Liver (tissue), 9 donors: Measurements from ENCODE around the gene LRRC27. TPM values are rescaled to one million over a fixed set of nuclear protein-coding genes. Genes with fewer than 3 reads are reported as not detected.

Experiments used
- DNase-seq: peaks from one replicate; pipeline ENCODE4 v3.0.0-alpha.2; 2017; ENCODE audit warnings: low spot score
- H3K27ac ChIP-seq, 2 donors: one replicate each; pipeline ENCODE4 v1.7.0; 2013; ENCODE audit warnings: inconsistent platforms in 2 of 2, low read length in 2 of 2, control low read depth in 1 of 2, low read depth in 1 of 2, mild to moderate bottlenecking in 1 of 2
- H3K27me3 ChIP-seq, 4 donors: one replicate each; pipeline versions ENCODE4 v1.6.1 to v1.7.0; 2013; ENCODE audit warnings: low read length in 3 of 4, inconsistent platforms in 1 of 4, mild to moderate bottlenecking in 1 of 4, moderate library complexity in 1 of 4; ENCODE audit not compliant: control insufficient read depth in 4 of 4, insufficient read depth in 4 of 4
- H3K36me3 ChIP-seq, 4 donors: one replicate each; pipeline versions ENCODE4 v1.6.1 to v1.7.0; 2013; ENCODE audit warnings: low read length in 3 of 4, mild to moderate bottlenecking in 3 of 4, low read depth in 1 of 4, moderate library complexity in 1 of 4; ENCODE audit not compliant: control insufficient read depth in 4 of 4, insufficient read depth in 3 of 4
- H3K4me1 ChIP-seq, 4 donors: one replicate each; pipeline versions ENCODE4 v1.6.1 to v1.7.0; 2013; ENCODE audit warnings: low read length in 3 of 4, mild to moderate bottlenecking in 3 of 4, moderate library complexity in 1 of 4; ENCODE audit not compliant: control insufficient read depth in 4 of 4, insufficient read depth in 4 of 4
- H3K4me3 ChIP-seq, 3 donors: one replicate each; pipeline versions ENCODE4 v1.6.1 to v1.7.0; 2013; ENCODE audit warnings: low read length in 3 of 3, control low read depth in 1 of 3, low read depth in 1 of 3, mild to moderate bottlenecking in 1 of 3
- H3K9ac ChIP-seq, 2 donors: one replicate each; pipeline ENCODE4 v1.7.0; 2013; ENCODE audit warnings: low read length in 2 of 2, mild to moderate bottlenecking in 2 of 2, moderate library complexity in 2 of 2, control low read depth in 1 of 2, low read depth in 1 of 2
- H3K9me3 ChIP-seq, 4 donors: one replicate each; pipeline versions ENCODE4 v1.6.1 to v1.7.0; 2013; ENCODE audit warnings: low read length in 3 of 4; ENCODE audit not compliant: control insufficient read depth in 4 of 4
- EGR1 ChIP-seq, 2 donors: IDR thresholded peaks; 2 replicates each; pipeline ENCODE4 v1.6.1; 2016 to 2018; ENCODE audit warnings: antibody characterized with exemption in 2 of 2, low read depth in 2 of 2
- FOXA1 ChIP-seq: IDR thresholded peaks from 2 replicates; pipeline ENCODE4 v1.6.1; 2016; ENCODE audit warnings: antibody characterized with exemption
- FOXA2 ChIP-seq: IDR thresholded peaks from 2 replicates; pipeline ENCODE4 v1.6.1; 2016; ENCODE audit warnings: antibody characterized with exemption
- GABPA ChIP-seq, 2 donors: IDR thresholded peaks in 1 of 2; conservative IDR thresholded peaks in 1 of 2; 2 replicates each; pipeline ENCODE4 v1.6.1; 2016; ENCODE audit warnings: antibody characterized with exemption in 2 of 2, mild to moderate bottlenecking in 1 of 2, moderate library complexity in 1 of 2
- HNF4A ChIP-seq, 2 donors: conservative IDR thresholded peaks; 2 replicates each; pipeline ENCODE4 v1.6.1; 2016; ENCODE audit warnings: antibody characterized with exemption in 2 of 2, mild to moderate bottlenecking in 2 of 2
- HNF4G ChIP-seq: IDR thresholded peaks from 2 replicates; pipeline ENCODE4 v1.6.1; 2016; ENCODE audit warnings: antibody characterized with exemption
- JUND ChIP-seq, 2 donors: IDR thresholded peaks; 2 replicates each; pipeline ENCODE4 v1.6.1; 2016; ENCODE audit warnings: antibody characterized with exemption in 2 of 2
- NR2F2 ChIP-seq: IDR thresholded peaks from 2 replicates; pipeline ENCODE4 v1.6.1; 2016; ENCODE audit warnings: antibody characterized with exemption
- RAD21 ChIP-seq, 2 donors: IDR thresholded peaks; 2 replicates each; pipeline ENCODE4 v1.6.1; 2016; ENCODE audit warnings: antibody characterized with exemption in 2 of 2, mild to moderate bottlenecking in 2 of 2
- RXRA ChIP-seq, 2 donors: IDR thresholded peaks; 2 replicates each; pipeline ENCODE4 v1.6.1; 2017 to 2018; ENCODE audit warnings: antibody characterized with exemption in 2 of 2, mild to moderate bottlenecking in 1 of 2
- SP1 ChIP-seq: IDR thresholded peaks from 2 replicates; pipeline ENCODE4 v1.6.1; 2018; ENCODE audit warnings: antibody characterized with exemption, mild to moderate bottlenecking
- TAF1 ChIP-seq: conservative IDR thresholded peaks from 2 replicates; pipeline ENCODE4 v1.6.1; 2016; ENCODE audit warnings: antibody characterized with exemption, mild to moderate bottlenecking
- YY1 ChIP-seq: IDR thresholded peaks from 2 replicates; pipeline ENCODE4 v1.6.1; 2016; ENCODE audit warnings: antibody characterized with exemption, mild to moderate bottlenecking
- WGBS: extraction: QIAGEN DNeasy Blood & Tissue Kit; methylation state at CpG from one replicate; pipeline ENCODE4 v1.1.7; 2013; 5-methylcytosine and 5-hydroxymethylcytosine counted together
- polyA plus RNA-seq, 2 donors: library from polyadenylated mRNA; stranded (reverse) in 1 of 2; unstranded in 1 of 2; fragments of 200-250 nt in 1 of 2; fragments of >200 nt in 1 of 2; fragmentation: Nextera tagmentation in 1 of 2; extraction: Ambion mirVana in 1 of 2; gene quantifications; one replicate each; pipeline versions ENCODE4 v1.2.1 to v1.2.3, GENCODE V29; 2013 to 2015
- total RNA-seq, 2 donors: library from RNA; depleted of rRNA; stranded (reverse); fragments of >200 nt; gene quantifications; one replicate each; pipeline ENCODE4 v1.2.3, GENCODE V29; 2014
- TF ChIP-seq, protein P1 (sequence below): IDR thresholded peaks from 2 replicates; pipeline ENCODE4 v1.6.1; 2016; ENCODE audit warnings: antibody characterized with exemption
- TF ChIP-seq, protein P2 (sequence below): fragments of 150-350 bp; IDR thresholded peaks from 2 replicates; pipeline ENCODE4 v1.5.1; 2017; ENCODE audit warnings: improper control_type of control experiment, low read depth, low read length; ENCODE audit not compliant: missing input control
- TF ChIP-seq, protein P3 (sequence below): IDR thresholded peaks from 2 replicates; pipeline ENCODE4 v1.6.1; 2016; ENCODE audit warnings: antibody characterized with exemption
- TF ChIP-seq, protein P4 (sequence below): IDR thresholded peaks from 2 replicates; pipeline ENCODE4 v1.6.1; 2016; ENCODE audit warnings: antibody characterized with exemption, mild to moderate bottlenecking
- TF ChIP-seq, protein P5 (sequence below): IDR thresholded peaks from 2 replicates; pipeline ENCODE4 v1.6.1; 2016; ENCODE audit warnings: antibody characterized with exemption
- donor health status: healthy.
- donor health status: healthy.
- donor health status: healthy.
- donor health status: healthy.
- donor health status: healthy.

LRRC27 gene
- total and polyA plus RNA-seq, 4 donors: 1.8 to 2.8 (median 2.6) TPM

DNA sequence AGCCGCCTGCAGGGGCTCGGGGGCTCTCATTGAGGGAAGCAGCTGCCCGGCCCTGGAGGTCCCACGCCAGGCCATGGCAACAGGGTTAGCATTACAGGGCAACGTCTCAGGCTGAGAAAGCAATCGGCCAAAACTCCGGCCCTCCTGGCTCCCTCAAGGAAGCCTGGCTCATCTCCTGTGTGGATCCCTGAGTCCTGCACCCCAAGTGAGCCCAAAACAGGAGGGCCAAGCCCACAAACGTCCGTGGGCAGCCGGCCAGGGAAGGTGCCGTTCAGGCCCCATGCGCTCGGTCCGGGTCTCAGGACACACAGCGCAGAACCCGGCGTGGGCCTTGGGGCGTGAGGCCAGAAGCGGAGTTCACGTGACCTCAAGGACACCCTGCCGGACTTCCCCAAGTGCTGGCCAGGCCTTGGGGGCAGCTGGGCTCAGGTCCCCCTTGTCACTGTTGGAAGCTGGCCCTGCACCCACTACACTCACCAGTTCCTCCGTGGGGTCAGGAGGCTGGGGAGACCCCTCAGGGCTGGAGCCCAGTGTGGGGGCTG is 57.0 kb downstream of the LRRC27 start:
- no peak overlapping the region for H3K9ac ChIP-seq
- no peaks in the 10 kb centered on the region for H3K9me3 ChIP-seq
- H3K27me3 ChIP-seq: no peaks in the 10 kb centered on the region
- no peak overlapping the region for H3K4me3 ChIP-seq
- peaks cover 0 to 11% (median 3%) of the 10 kb centered on the region in 4 donors for H3K4me1 ChIP-seq
- H3K36me3 ChIP-seq: no peaks in the 10 kb centered on the region
- TF ChIP-seq HNF4A (conservative IDR thresholded peaks at IDR 0.05) (no peak), SP1 (no peak), FOXA2 (no peak), HNF4G (no peak), EGR1 (IDR thresholded peaks at IDR 0.05; ENCODE audit: low read depth in 2 of 2) (no peak), TAF1 (no peak), NR2F2 (no peak), YY1 (no peak), GABPA (IDR thresholded peaks at IDR 0.05 in 1 of 2, conservative IDR thresholded peaks at IDR 0.05 in 1 of 2) (no peak), RXRA (IDR thresholded peaks at IDR 0.05) (no peak), JUND (IDR thresholded peaks at IDR 0.05) (no peak), FOXA1 (no peak), RAD21 (IDR thresholded peaks at IDR 0.05) (no peak)
- TF ChIP-seq, protein P1, sequence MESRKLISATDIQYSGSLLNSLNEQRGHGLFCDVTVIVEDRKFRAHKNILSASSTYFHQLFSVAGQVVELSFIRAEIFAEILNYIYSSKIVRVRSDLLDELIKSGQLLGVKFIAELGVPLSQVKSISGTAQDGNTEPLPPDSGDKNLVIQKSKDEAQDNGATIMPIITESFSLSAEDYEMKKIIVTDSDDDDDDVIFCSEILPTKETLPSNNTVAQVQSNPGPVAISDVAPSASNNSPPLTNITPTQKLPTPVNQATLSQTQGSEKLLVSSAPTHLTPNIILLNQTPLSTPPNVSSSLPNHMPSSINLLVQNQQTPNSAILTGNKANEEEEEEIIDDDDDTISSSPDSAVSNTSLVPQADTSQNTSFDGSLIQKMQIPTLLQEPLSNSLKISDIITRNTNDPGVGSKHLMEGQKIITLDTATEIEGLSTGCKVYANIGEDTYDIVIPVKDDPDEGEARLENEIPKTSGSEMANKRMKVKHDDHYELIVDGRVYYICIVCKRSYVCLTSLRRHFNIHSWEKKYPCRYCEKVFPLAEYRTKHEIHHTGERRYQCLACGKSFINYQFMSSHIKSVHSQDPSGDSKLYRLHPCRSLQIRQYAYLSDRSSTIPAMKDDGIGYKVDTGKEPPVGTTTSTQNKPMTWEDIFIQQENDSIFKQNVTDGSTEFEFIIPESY: no peak
- TF ChIP-seq, protein P2, sequence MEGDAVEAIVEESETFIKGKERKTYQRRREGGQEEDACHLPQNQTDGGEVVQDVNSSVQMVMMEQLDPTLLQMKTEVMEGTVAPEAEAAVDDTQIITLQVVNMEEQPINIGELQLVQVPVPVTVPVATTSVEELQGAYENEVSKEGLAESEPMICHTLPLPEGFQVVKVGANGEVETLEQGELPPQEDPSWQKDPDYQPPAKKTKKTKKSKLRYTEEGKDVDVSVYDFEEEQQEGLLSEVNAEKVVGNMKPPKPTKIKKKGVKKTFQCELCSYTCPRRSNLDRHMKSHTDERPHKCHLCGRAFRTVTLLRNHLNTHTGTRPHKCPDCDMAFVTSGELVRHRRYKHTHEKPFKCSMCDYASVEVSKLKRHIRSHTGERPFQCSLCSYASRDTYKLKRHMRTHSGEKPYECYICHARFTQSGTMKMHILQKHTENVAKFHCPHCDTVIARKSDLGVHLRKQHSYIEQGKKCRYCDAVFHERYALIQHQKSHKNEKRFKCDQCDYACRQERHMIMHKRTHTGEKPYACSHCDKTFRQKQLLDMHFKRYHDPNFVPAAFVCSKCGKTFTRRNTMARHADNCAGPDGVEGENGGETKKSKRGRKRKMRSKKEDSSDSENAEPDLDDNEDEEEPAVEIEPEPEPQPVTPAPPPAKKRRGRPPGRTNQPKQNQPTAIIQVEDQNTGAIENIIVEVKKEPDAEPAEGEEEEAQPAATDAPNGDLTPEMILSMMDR: no peak
- TF ChIP-seq, protein P3, sequence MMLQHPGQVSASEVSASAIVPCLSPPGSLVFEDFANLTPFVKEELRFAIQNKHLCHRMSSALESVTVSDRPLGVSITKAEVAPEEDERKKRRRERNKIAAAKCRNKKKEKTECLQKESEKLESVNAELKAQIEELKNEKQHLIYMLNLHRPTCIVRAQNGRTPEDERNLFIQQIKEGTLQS: no peak
- TF ChIP-seq, protein P4, sequence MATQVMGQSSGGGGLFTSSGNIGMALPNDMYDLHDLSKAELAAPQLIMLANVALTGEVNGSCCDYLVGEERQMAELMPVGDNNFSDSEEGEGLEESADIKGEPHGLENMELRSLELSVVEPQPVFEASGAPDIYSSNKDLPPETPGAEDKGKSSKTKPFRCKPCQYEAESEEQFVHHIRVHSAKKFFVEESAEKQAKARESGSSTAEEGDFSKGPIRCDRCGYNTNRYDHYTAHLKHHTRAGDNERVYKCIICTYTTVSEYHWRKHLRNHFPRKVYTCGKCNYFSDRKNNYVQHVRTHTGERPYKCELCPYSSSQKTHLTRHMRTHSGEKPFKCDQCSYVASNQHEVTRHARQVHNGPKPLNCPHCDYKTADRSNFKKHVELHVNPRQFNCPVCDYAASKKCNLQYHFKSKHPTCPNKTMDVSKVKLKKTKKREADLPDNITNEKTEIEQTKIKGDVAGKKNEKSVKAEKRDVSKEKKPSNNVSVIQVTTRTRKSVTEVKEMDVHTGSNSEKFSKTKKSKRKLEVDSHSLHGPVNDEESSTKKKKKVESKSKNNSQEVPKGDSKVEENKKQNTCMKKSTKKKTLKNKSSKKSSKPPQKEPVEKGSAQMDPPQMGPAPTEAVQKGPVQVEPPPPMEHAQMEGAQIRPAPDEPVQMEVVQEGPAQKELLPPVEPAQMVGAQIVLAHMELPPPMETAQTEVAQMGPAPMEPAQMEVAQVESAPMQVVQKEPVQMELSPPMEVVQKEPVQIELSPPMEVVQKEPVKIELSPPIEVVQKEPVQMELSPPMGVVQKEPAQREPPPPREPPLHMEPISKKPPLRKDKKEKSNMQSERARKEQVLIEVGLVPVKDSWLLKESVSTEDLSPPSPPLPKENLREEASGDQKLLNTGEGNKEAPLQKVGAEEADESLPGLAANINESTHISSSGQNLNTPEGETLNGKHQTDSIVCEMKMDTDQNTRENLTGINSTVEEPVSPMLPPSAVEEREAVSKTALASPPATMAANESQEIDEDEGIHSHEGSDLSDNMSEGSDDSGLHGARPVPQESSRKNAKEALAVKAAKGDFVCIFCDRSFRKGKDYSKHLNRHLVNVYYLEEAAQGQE: no peak
- TF ChIP-seq, protein P5, sequence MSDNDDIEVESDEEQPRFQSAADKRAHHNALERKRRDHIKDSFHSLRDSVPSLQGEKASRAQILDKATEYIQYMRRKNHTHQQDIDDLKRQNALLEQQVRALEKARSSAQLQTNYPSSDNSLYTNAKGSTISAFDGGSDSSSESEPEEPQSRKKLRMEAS: no peak
- no peak overlapping the region for H3K27ac ChIP-seq
- 30% methylated on average over 22 of the region's 22 CpGs for WGBS
- DNase-seq: no peak
